Right lobe of liver (tissue), 6 donors: ENCODE data around the gene HNRNPA1. TPM values are rescaled to one million over a fixed set of nuclear protein-coding genes. Genes with fewer than 3 reads are reported as not detected.

Source experiments
- ATAC-seq, 4 donors: fragments of 200-7000 bp; cut with Tn5 transposase; one replicate each; pipeline ENCODE4 v1.9.1; 2020; ENCODE audit warnings: mild to moderate bottlenecking in 4 of 4, moderate library complexity in 4 of 4
- DNase-seq, 3 donors: peaks; one replicate each; pipeline ENCODE4 v3.0.0-alpha.2; 2020
- H3K27ac ChIP-seq, 3 donors: fragments of 200-600 bp; one replicate each; pipeline ENCODE4 v1.8.0; 2022
- H3K27me3 ChIP-seq, 2 donors: fragments of 200-600 bp; one replicate each; pipeline ENCODE4 v1.8.0; 2022
- H3K36me3 ChIP-seq, 4 donors: fragments of 200-600 bp; sonication (generic) in 1 of 4; one replicate each; pipeline versions ENCODE4 v1.5.1 to v1.8.0; 2017 to 2022; ENCODE audit warnings: control low read depth in 1 of 4
- H3K4me1 ChIP-seq, 4 donors: fragments of 200-600 bp; sonication (generic) in 1 of 4; one replicate each; pipeline versions ENCODE4 v1.5.1 to v1.8.0; 2017 to 2022; ENCODE audit warnings: control low read depth in 1 of 4
- H3K4me3 ChIP-seq, 3 donors: fragments of 200-600 bp; one replicate each; pipeline ENCODE4 v1.8.0; 2022
- H3K9me3 ChIP-seq, 4 donors: fragments of 200-600 bp; sonication (generic) in 1 of 4; one replicate each; pipeline versions ENCODE4 v1.5.1 to v1.8.0; 2017 to 2022; ENCODE audit warnings: control low read depth in 1 of 4
- CTCF ChIP-seq, 4 donors: fragments of 200-600 bp in 3 of 4; fragments of 450-650 bp in 1 of 4; IDR thresholded peaks; one replicate each; pipeline versions ENCODE4 v1.5.1 to v1.8.0; 2016 to 2022; ENCODE audit warnings: antibody characterized with exemption in 4 of 4, mild to moderate bottlenecking in 2 of 4
- POLR2A ChIP-seq: fragments of 450-650 bp; IDR thresholded peaks from one replicate; pipeline ENCODE4 v1.6.1; 2017; ENCODE audit warnings: antibody characterized with exemption, mild to moderate bottlenecking
- WGBS: methylation state at CpG from one replicate; pipeline ENCODE4 v1.1.6; 2018; ENCODE audit warnings: low coverage, low lambda C conversion rate; ENCODE audit not compliant: insufficient coverage; ENCODE audit errors: missing lambda C conversion rate; 5-methylcytosine and 5-hydroxymethylcytosine counted together
- intact Hi-C, 2 donors: fragments of 100-400 bp; cut with DNase I; formaldehyde crosslinking; loops; one replicate each; pipeline versions ENCODE4 v1.11.2 to v1.14.1; 2022
- total RNA-seq, 6 experiments: library from RNA; depleted of rRNA in 2 of 6; stranded (reverse); fragments of >200 nt in 2 of 6; fragmentation: NEBNext Ultra II Directional in 3 of 6; extraction: Animal tissue kit (Norgen Biotek cat#: 25700) in 3 of 6; gene quantifications; one replicate each; pipeline versions ENCODE4 v1.1.0 to v1.2.4, GENCODE V29; 2016 to 2023
- donor health status: DM: no; HTN: yes; CAD: no.
- donor health status: DM: no; HTN: no; CAD: no.
- donor health status: DM: no; HTN: no; CAD: no.
- donor health status: DM: no; HTN: yes; CAD: no.
- donor health status: DM: no; HTN: yes; CAD: no.

HNRNPA1 gene
- total RNA-seq, 6 experiments from 2014 or later, result 87.3 to 211 (median 161) TPM

GRCh38 chr12:54240129-54240528 is 40.4 kb upstream of the HNRNPA1 start:
- no peak overlapping the region for H3K27ac ChIP-seq
- H3K4me3 ChIP-seq, result no peak overlapping the region
- H3K36me3 ChIP-seq, result peaks cover 0 to 22% (median 9%) of the 10 kb centered on the region in 4 donors
- 50% methylated on average over 2 of the region's 2 CpGs for WGBS
- intact Hi-C loops, result no loop called here
- ATAC-seq (no peak), DNase-seq (no peak)
- no peak for TF ChIP-seq CTCF (IDR thresholded peaks at IDR 0.05)
- TF ChIP-seq POLR2A, result no peak
- H3K9me3 ChIP-seq, result no peaks in the 10 kb centered on the region
- H3K4me1 ChIP-seq, result no peaks in the 10 kb centered on the region
- no peaks in the 10 kb centered on the region for H3K27me3 ChIP-seq

DNA sequence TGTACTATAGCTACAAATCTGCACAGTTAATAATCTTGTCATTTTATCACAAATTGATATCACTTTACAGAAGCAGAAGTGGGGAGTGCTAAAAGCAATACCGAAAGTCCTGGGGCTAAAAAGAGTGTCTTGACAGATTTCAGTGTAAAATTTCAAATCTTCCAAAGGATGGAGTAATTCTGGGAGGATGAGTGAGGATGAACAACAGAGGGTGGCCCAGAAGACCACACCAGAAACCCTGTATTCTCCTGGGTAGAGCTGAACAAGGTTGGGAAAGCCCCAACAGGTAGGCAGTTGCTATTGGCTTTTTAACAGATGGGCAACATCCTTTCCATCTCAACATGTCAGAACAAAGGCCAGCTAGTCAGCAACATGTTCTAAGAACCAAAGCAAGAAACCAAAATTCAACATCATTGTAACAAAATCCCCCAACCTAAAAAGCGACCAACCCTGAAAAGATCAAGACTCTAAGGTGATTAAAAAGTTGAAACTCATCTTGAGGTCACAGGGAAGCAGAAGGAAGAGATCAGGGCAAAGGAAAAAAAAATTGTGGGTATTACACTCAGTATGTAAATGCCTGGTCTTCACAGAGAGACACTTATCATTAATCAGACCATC is 39.4 kb upstream of the HNRNPA1 start:
- 79% methylated on average over 2 of the region's 2 CpGs for WGBS
- DNase-seq (no peak), ATAC-seq (no peak)
- Histone ChIP-seq H3K27me3 (no peaks in the 10 kb centered on the region), H3K27ac (no peak overlapping the region), H3K4me1 (no peaks in the 10 kb centered on the region), H3K4me3 (no peak overlapping the region), H3K36me3 (peaks cover 0 to 22% (median 12%) of the 10 kb centered on the region in 4 donors), H3K9me3 (no peaks in the 10 kb centered on the region)
- no peak for TF ChIP-seq POLR2A
- no peak for TF ChIP-seq CTCF (IDR thresholded peaks at IDR 0.05)
- intact Hi-C loops, result no loop called here

GRCh38 chr12:54246011-54246641 is 34.4 kb upstream of the HNRNPA1 start:
- DNase-seq, result no peak
- Histone ChIP-seq H3K36me3 (peaks cover 0 to 23% (median 9%) of the 10 kb centered on the region in 4 donors), H3K9me3 (no peaks in the 10 kb centered on the region), H3K27ac (no peak overlapping the region), H3K27me3 (no peaks in the 10 kb centered on the region), H3K4me3 (no peak overlapping the region), H3K4me1 (no peaks in the 10 kb centered on the region)
- no peak for ATAC-seq
- 97% methylated on average over 4 of the region's 6 CpGs for WGBS
- TF ChIP-seq POLR2A, result no peak
- TF ChIP-seq CTCF (IDR thresholded peaks at IDR 0.05), result no peak
- intact Hi-C loops, result no loop called here

DNA sequence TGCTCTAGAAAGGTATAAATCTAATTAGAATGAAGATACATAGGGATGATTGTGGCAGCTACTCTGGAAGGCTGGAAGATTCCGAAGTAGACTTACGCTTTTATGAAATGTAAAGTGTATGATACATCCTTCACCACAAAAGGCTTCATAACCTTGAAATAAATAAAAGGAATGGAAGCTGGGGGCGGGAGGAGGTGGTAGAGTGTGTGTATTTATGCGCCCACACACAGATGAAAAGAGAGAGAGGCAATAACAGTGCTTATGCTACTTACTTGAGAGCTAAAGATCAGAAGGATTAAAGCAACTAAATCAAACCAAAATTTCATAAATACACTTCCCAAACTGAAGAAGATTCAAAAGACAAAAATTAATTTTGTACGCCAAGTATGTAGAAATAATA is 31.0 kb upstream of the HNRNPA1 start:
- H3K27ac ChIP-seq, result no peak overlapping the region
- ATAC-seq (no peak), DNase-seq (no peak)
- H3K4me1 ChIP-seq, result no peaks in the 10 kb centered on the region
- intact Hi-C loops, result no loop called here
- whole genome bisulfite sequencing, result 94% methylated on average over 5 of the region's 5 CpGs
- TF ChIP-seq CTCF (IDR thresholded peaks at IDR 0.05) (no peak), POLR2A (no peak)
- peaks cover 0 to 13% (median 3%) of the 10 kb centered on the region in 4 donors for H3K36me3 ChIP-seq
- no peaks in the 10 kb centered on the region for H3K27me3 ChIP-seq
- no peak overlapping the region for H3K4me3 ChIP-seq
- no peaks in the 10 kb centered on the region for H3K9me3 ChIP-seq
